Measurements from ENCODE around the gene ANKH.

ANKH gene

DNA sequence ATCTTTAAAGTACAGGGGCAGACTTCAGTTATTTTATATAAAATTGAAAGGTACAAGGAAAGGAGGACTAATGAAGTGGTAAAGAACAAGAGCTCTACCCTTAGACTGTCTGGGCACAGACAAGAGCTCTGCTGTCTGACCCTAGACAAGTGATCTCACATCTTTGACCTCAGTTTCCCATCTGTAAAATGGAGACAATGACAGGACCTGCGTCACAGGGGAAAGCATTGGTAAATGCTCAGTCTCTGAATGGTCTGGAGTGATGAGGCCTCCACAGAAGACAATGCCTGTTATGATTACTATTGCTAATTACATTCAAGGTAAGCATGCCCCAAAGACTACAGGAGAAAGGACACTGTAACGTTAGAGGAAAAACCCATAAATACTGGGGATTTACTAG, 37.5 kb downstream of the ANKH start:
- no peak for TF ChIP-seq GATA2 (IDR thresholded peaks at IDR 0.05; ENCODE audit: low read depth, low read length)
- no peak for TF ChIP-seq GATA3 (IDR thresholded peaks at IDR 0.05; ENCODE audit: low read depth, low read length)

DNA sequence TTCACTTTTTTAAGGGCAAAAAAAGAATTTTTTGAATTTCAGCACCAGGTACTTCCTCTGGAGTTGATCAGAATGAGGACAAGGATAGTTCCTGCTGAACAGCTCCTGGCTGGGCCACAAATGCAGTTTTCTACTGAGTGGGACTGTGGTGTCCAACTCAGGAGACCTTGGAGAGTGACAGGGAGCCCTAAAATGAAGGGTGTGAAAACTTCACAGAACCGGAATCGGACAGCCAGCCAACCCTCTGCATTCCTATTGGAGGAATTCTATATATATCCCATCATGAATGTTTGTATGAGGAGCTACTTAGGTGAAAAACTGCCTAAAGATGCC, 40.6 kb downstream of the ANKH start:
- no peak for TF ChIP-seq GATA2 (IDR thresholded peaks at IDR 0.05; ENCODE audit: low read depth, low read length)
- no peak for TF ChIP-seq GATA3 (IDR thresholded peaks at IDR 0.05; ENCODE audit: low read depth, low read length)

- TF ChIP-seq GATA3 (IDR thresholded peaks at IDR 0.05; ENCODE audit: low read depth, low read length) (no peak), GATA2 (IDR thresholded peaks at IDR 0.05; ENCODE audit: low read depth, low read length) (no peak)
Measured at GRCh38 chr5:14830210-14831005, 41.2 kb downstream of the ANKH start.

DNA sequence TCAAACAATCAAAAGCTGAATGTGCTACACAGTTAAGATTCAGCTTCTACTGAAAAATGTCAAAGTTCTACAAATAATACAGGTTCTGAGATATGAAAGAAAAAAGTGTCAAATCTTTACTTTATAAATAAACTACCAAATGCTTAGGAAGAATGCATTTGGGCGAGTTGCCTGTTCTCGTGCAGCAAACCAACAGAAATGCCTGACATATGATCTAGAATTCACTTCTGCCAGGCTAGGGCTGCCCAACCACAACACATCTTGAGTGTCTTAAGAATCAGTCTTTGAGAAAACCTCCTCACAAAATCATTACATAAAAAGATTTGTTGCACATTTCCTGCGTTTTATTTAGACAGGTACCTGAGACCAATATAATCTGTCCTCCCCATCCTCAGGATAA, 42.2 kb downstream of the ANKH start:
- TF ChIP-seq GATA3 (IDR thresholded peaks at IDR 0.05; ENCODE audit: low read depth, low read length) (no peak), GATA2 (IDR thresholded peaks at IDR 0.05; ENCODE audit: low read depth, low read length) (no peak)

- TF ChIP-seq GATA2 (IDR thresholded peaks at IDR 0.05; ENCODE audit: low read depth, low read length): no peak
- no peak for TF ChIP-seq GATA3 (IDR thresholded peaks at IDR 0.05; ENCODE audit: low read depth, low read length)
Measured at GRCh38 chr5:14826714-14827113, 44.9 kb downstream of the ANKH start.

- TF ChIP-seq GATA2 (IDR thresholded peaks at IDR 0.05; ENCODE audit: low read depth, low read length): no peak
- TF ChIP-seq GATA3 (IDR thresholded peaks at IDR 0.05; ENCODE audit: low read depth, low read length): no peak
Measured at GRCh38 chr5:14825977-14826376, 45.6 kb downstream of the ANKH start.

GRCh38 chr5:14824499-14824898, 47.1 kb downstream of the ANKH start:
- TF ChIP-seq GATA2 (IDR thresholded peaks at IDR 0.05; ENCODE audit: low read depth, low read length): no peak
- TF ChIP-seq GATA3 (IDR thresholded peaks at IDR 0.05; ENCODE audit: low read depth, low read length): no peak

GRCh38 chr5:14821100-14821845, 50.3 kb downstream of the ANKH start:
- no peak for TF ChIP-seq GATA3 (IDR thresholded peaks at IDR 0.05; ENCODE audit: low read depth, low read length)
- no peak for TF ChIP-seq GATA2 (IDR thresholded peaks at IDR 0.05; ENCODE audit: low read depth, low read length)

DNA sequence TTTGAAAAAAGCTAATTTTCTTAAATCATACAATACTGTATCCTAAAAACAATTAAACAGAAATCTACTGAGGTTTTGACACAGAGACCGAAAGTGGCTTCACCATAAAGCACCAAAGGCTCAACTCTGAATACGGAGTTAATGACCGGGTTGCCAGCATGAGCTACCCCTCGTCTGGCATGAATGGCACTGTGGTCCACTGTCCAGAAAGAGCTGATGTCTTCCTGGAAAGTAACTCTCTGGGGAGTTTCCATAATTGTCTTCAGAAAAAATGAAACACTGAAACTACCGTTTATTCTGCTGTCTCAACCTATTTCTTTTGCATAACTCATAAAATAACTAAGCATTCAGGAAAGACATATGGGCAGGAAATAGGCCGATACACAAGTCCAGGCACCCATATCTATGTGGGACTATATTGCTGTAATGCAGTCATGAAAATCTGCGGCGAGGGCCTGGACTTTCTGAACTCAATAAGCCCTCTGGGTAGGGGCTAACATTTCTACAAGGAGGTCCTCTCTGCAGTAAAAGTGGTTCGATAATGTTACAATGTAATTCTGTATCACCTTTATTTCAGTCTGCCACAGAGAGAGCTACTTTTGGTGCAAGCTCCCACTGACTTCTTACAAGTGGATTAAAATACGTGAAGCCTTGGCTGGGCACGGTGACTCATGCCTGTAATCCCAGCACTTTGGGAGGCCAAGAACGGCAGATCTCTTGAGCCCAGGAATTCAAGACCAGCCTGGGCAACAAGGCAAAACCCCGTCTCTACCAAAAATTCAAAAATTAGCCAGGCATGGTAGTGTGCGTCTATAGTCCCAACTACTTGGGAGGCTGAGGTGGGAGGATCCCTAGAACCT, 52.4 kb downstream of the ANKH start:
- no peak for TF ChIP-seq GATA3 (IDR thresholded peaks at IDR 0.05; ENCODE audit: low read depth, low read length)
- TF ChIP-seq GATA2 (IDR thresholded peaks at IDR 0.05; ENCODE audit: low read depth, low read length): no peak

DNA sequence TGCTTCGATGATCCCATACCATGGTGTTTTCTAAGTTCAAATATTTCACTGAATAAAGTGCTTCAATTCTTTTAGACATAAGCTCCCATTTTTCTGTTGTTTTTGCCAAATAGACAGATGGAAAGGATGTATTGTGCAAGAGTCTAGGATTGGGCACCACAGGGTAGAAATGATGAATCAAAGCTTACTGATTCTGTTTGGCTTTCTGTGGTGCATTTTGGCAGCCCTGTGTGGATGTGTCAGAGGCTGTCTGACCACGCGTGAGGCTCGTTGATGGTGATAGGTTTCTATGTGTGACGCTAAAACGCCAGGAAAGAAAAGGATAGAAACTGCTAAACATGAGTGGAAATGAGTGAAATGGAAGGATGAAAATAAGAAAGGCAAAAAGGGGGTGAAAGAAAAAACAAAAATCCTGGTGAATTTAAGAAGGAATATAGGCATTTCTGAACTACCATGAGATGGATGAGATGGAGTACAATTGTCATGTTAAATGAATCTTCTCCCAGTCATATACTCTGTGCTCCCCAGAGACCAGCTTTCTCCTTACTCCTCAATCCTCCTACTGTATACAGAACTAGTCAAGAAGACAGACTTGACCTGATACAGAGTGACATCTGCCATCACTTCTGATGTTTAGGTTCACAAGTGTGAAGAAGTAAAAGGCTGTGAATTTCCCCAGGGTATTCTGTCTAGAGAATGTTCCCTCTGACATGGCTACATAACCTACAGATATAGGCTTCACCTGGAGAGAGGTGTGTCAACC, 54.4 kb downstream of the ANKH start:
- TF ChIP-seq GATA2 (IDR thresholded peaks at IDR 0.05; ENCODE audit: low read depth, low read length): no peak
- TF ChIP-seq GATA3 (IDR thresholded peaks at IDR 0.05; ENCODE audit: low read depth, low read length): no peak

GRCh38 chr5:14816374-14816998, 55.1 kb downstream of the ANKH start:
- no peak for TF ChIP-seq GATA3 (IDR thresholded peaks at IDR 0.05; ENCODE audit: low read depth, low read length)
- TF ChIP-seq GATA2 (IDR thresholded peaks at IDR 0.05; ENCODE audit: low read depth, low read length): no peak

DNA sequence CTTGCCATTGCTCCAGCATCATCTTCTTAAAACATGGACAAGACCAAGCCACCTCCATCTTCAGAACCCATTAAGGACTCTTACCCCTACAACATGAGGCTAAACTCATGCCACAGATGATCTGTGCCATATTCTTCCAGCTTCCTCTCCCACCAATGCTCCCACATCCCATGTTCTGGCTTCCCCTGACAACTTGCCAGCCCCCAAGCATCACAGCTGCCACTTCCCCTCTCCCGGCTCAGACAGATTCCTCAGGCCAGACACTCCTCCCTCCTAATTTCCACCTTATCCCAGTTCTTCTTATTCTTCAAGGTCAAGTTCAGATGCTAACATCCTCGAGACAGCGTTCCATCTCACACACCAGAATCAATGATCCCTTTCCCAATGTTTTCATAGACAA, 57.8 kb downstream of the ANKH start:
- no peak for TF ChIP-seq GATA3 (IDR thresholded peaks at IDR 0.05; ENCODE audit: low read depth, low read length)
- no peak for TF ChIP-seq GATA2 (IDR thresholded peaks at IDR 0.05; ENCODE audit: low read depth, low read length)

DNA sequence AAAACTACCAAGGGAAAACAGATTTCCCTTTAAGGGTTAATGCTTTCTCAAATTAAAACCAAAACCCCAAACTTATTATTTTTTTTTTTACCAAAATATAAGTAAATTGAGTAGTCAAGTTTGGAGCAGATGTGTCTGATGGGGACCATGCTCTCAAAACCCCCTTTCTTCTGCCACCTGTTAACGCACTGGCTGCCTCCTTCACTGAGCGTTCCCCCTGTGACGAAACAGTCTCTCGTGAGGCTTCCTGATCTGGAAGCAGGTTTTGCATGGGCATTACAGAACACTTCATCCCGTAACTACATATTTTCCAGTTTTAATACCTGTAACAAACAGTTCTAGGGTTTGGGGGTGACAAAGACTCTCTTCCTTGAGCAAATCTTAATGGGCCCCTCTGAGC, 59.4 kb downstream of the ANKH start:
- no peak for TF ChIP-seq GATA3 (IDR thresholded peaks at IDR 0.05; ENCODE audit: low read depth, low read length)
- no peak for TF ChIP-seq GATA2 (IDR thresholded peaks at IDR 0.05; ENCODE audit: low read depth, low read length)
